HG02642 (cell line): ENCODE data around the gene SLTM.
"Not testable (repeated sequence)": the region's sequence is repeated elsewhere in the genome, so short reads cannot be mapped to it uniquely, and the experiment has no call there.

ENCODE experiments used
- ATAC-seq: cut with Tn5 transposase; IDR thresholded peaks from one replicate; pipeline ENCODE4 v1.9.1; 2021; ENCODE audit warnings: mild to moderate bottlenecking; ENCODE audit not compliant: unreplicated experiment, poor library complexity

SLTM gene

GRCh38 chr15:58880320-58880719, 53.2 kb downstream of the SLTM start:
- ATAC-seq = peak; percentile 68

- no peak for ATAC-seq
Measured at GRCh38 chr15:58877999-58878825, 55.3 kb downstream of the SLTM start.

- no peak for ATAC-seq
Measured at GRCh38 chr15:58876306-58877106, 57.0 kb downstream of the SLTM start.

- ATAC-seq = no peak
Measured at GRCh38 chr15:58875343-58875742, 58.1 kb downstream of the SLTM start.

GRCh38 chr15:58873267-58873666, 60.2 kb downstream of the SLTM start:
- no peak for ATAC-seq

GRCh38 chr15:58870451-58870850, 63.0 kb downstream of the SLTM start:
- no peak for ATAC-seq

- ATAC-seq = no peak
Measured at GRCh38 chr15:58867926-58868325, 65.6 kb downstream of the SLTM start.

GRCh38 chr15:58865425-58865880, 68.0 kb downstream of the SLTM start:
- ATAC-seq = no peak

- ATAC-seq = no peak
Measured at GRCh38 chr15:58864602-58865424, 68.7 kb downstream of the SLTM start.

GRCh38 chr15:58862326-58862725, 71.2 kb downstream of the SLTM start:
- no peak for ATAC-seq

GRCh38 chr15:58856621-58857020, 76.9 kb downstream of the SLTM start:
- not testable (repeated sequence) for ATAC-seq

- no peak for ATAC-seq
Measured at GRCh38 chr15:58856086-58856485, 77.4 kb downstream of the SLTM start.

GRCh38 chr15:58854593-58854992, 78.9 kb downstream of the SLTM start:
- ATAC-seq = no peak

- no peak for ATAC-seq
Measured at GRCh38 chr15:58852347-58852746, 81.1 kb downstream of the SLTM start.

GRCh38 chr15:58851205-58851604, 82.3 kb downstream of the SLTM start:
- ATAC-seq = not testable (repeated sequence)

- no peak for ATAC-seq
Measured at GRCh38 chr15:58842713-58843396, 90.6 kb downstream of the SLTM start.

GRCh38 chr15:58840048-58840447, 93.4 kb downstream of the SLTM start:
- ATAC-seq = no peak

- ATAC-seq = peak; percentile 44
Measured at GRCh38 chr15:58839485-58839884, 94.0 kb downstream of the SLTM start.

GRCh38 chr15:58833681-58834426, 99.6 kb downstream of the SLTM start:
- not testable (repeated sequence) for ATAC-seq
